CD14-positive monocyte (primary cell): Measurements from ENCODE around the gene CHORDC1. TPM values are rescaled to one million over a fixed set of nuclear protein-coding genes. Genes with fewer than 3 reads are reported as not detected.

Source experiments
- DNase-seq, 3 donors: peaks; one replicate each; pipeline ENCODE4 v3.0.0-alpha.2; 2011 to 2022
- H2AFZ ChIP-seq: 2 replicates; pipeline ENCODE4 v1.6.0; 2012; ENCODE audit warnings: mild to moderate bottlenecking, low read depth, low read length, inconsistent platforms; ENCODE audit not compliant: insufficient read depth, poor library complexity, severe bottlenecking
- H3K27ac ChIP-seq, 2 donors: 1 replicate in 1 of 2; 2 replicates in 1 of 2; pipeline ENCODE4 v1.5.1; 2012 to 2013; ENCODE audit warnings: low read length in 2 of 2, control low read depth in 1 of 2, inconsistent platforms in 1 of 2, low read depth in 1 of 2, mild to moderate bottlenecking in 1 of 2
- H3K27me3 ChIP-seq, 2 donors: one replicate each; pipeline versions ENCODE4 v1.6.0 to v1.6.1; 2011 to 2013; ENCODE audit warnings: low read length in 2 of 2; ENCODE audit not compliant: control insufficient read depth in 2 of 2, insufficient read depth in 2 of 2
- H3K36me3 ChIP-seq, 2 donors: replicated peaks in 1 of 2; 1 replicate in 1 of 2; 2 replicates in 1 of 2; pipeline versions ENCODE4 v1.5.1 to v1.6.1; 2012 to 2013; ENCODE audit warnings: low read length in 2 of 2, control low read depth in 1 of 2, inconsistent platforms in 1 of 2, mild to moderate bottlenecking in 1 of 2; ENCODE audit not compliant: insufficient read depth in 2 of 2, control insufficient read depth in 1 of 2
- H3K4me1 ChIP-seq, 2 donors: 1 replicate in 1 of 2; 2 replicates in 1 of 2; pipeline versions ENCODE4 v1.5.1 to v1.6.1; 2012 to 2013; ENCODE audit warnings: low read length in 2 of 2, control low read depth in 1 of 2, inconsistent platforms in 1 of 2, mild to moderate bottlenecking in 1 of 2, moderate library complexity in 1 of 2; ENCODE audit not compliant: insufficient read depth in 2 of 2, control insufficient read depth in 1 of 2
- H3K4me2 ChIP-seq: replicated peaks from 2 replicates; pipeline ENCODE3; 2012; ENCODE audit warnings: low read length, moderate library complexity, mild to moderate bottlenecking; ENCODE audit not compliant: poor library complexity, severe bottlenecking; ENCODE audit errors: extremely low read depth
- H3K4me3 ChIP-seq, 3 experiments: fragments of 200-600 bp in 1 of 3; sonication (generic) in 1 of 3; replicated peaks in 1 of 3; 1 replicate in 2 of 3; 2 replicates in 1 of 3; pipeline ENCODE4 v1.5.1; 2011 to 2013; ENCODE audit warnings: low read length in 3 of 3, mild to moderate bottlenecking in 3 of 3, control low read depth in 2 of 3, low read depth in 2 of 3, inconsistent platforms in 1 of 3, moderate library complexity in 1 of 3
- H3K79me2 ChIP-seq: 2 replicates; pipeline ENCODE4 v1.6.0; 2012; ENCODE audit warnings: mild to moderate bottlenecking, control low read depth, inconsistent platforms, low read length, moderate library complexity; ENCODE audit not compliant: insufficient read depth
- H3K9ac ChIP-seq: 2 replicates; pipeline ENCODE4 v1.6.0; 2017; ENCODE audit warnings: low read length, mild to moderate bottlenecking; ENCODE audit not compliant: insufficient read depth, poor library complexity, severe bottlenecking
- H3K9me3 ChIP-seq, 2 donors: replicated peaks in 1 of 2; 1 replicate in 1 of 2; 2 replicates in 1 of 2; pipeline versions ENCODE4 v1.5.1 to v1.6.1; 2012 to 2013; ENCODE audit warnings: low read length in 2 of 2, control low read depth in 1 of 2; ENCODE audit not compliant: control insufficient read depth in 1 of 2, insufficient read depth in 1 of 2
- H4K20me1 ChIP-seq: 2 replicates; pipeline ENCODE4 v1.6.0; 2012; ENCODE audit warnings: mild to moderate bottlenecking, low read length, control low read depth, moderate library complexity; ENCODE audit not compliant: insufficient read depth
- H3K27ac Mint-ChIP-seq, 7 donors: one replicate each; pipeline ENCODE4 v1.8.0; 2020; ENCODE audit warnings: mild to moderate bottlenecking in 7 of 7, mixed read lengths in 7 of 7, moderate library complexity in 6 of 7, inconsistent platforms in 2 of 7
- H3K27me3 Mint-ChIP-seq, 3 donors: one replicate each; pipeline ENCODE4 v1.8.0; 2021 to 2022; ENCODE audit warnings: low read depth in 3 of 3, mild to moderate bottlenecking in 3 of 3, mixed read lengths in 3 of 3, moderate library complexity in 3 of 3, inconsistent platforms in 1 of 3
- H3K36me3 Mint-ChIP-seq, 2 donors: one replicate each; pipeline ENCODE4 v1.8.0; 2020; ENCODE audit warnings: mixed read lengths in 2 of 2, inconsistent platforms in 1 of 2, mild to moderate bottlenecking in 1 of 2
- H3K4me1 Mint-ChIP-seq: one replicate; pipeline ENCODE4 v1.8.0; 2020; ENCODE audit warnings: mild to moderate bottlenecking, mixed read lengths
- H3K4me3 Mint-ChIP-seq, 2 donors: one replicate each; pipeline ENCODE4 v1.8.0; 2020; ENCODE audit warnings: mild to moderate bottlenecking in 2 of 2, mixed read lengths in 2 of 2, moderate library complexity in 1 of 2
- H3K9me3 Mint-ChIP-seq, 7 donors: one replicate each; pipeline ENCODE4 v1.8.0; 2020 to 2022; ENCODE audit warnings: mixed read lengths in 7 of 7, mild to moderate bottlenecking in 6 of 7, moderate library complexity in 6 of 7, inconsistent platforms in 2 of 7
- WGBS: methylation state at CpG from one replicate; pipeline ENCODE4 v1.1.5; 2013; ENCODE audit warnings: missing lambda C conversion rate; ENCODE audit not compliant: insufficient coverage; 5-methylcytosine and 5-hydroxymethylcytosine counted together
- intact Hi-C, 2 donors: fragments of 100-400 bp; cut with micrococcal nuclease; formaldehyde crosslinking; loops; one replicate each; pipeline versions ENCODE4 v1.15.0 to v1.15.1; 2023
- polyA plus RNA-seq, 3 donors: library from polyadenylated mRNA; depleted of rRNA in 1 of 3; unstranded in 2 of 3; stranded (reverse) in 1 of 3; fragments of 300-500 nt in 2 of 3; fragments of >200 nt in 1 of 3; fragmentation: Illumina TruSeq in 2 of 3; gene quantifications; 1 replicate in 2 of 3; 2 replicates in 1 of 3; pipeline ENCODE4 v1.2.3, GENCODE V29; 2012 to 2021
- TF ChIP-seq, protein P1 (sequence below): fragments of 200-600 bp; IDR thresholded peaks from one replicate; pipeline ENCODE4 v1.8.0; 2022; ENCODE audit warnings: antibody characterized with exemption, mild to moderate bottlenecking

Gene CHORDC1
- polyA plus RNA-seq, 3 donors: 4.2 to 15.4 (median 8.4) TPM

DNA sequence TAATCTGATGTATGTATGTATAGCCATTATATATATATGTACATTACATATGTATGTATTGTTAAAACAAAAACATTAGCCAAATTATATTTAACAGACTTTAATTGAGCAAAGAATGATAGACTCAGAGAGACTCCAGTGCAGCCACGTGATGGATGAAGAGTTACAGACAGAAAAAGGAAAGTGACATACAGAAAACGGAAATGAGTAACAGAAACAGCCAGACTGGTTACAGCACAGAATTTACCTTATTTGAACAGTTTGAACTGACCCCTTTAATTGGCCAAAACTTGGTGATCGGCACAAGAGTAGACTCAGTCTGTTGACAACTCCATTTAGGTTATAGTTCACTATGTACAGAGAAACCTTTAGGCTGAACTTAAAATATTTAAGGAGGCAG is 35.0 kb downstream of the CHORDC1 start:
- H3K27me3 ChIP-seq: no peaks in the 10 kb centered on the region
- H3K4me3 ChIP-seq: no peak overlapping the region
- Mint-ChIP-seq H3K9me3 (peaks cover 0 to 2% (median 0%) of the 10 kb centered on the region in 7 donors), H3K27me3 (no peaks in the 10 kb centered on the region), H3K36me3 (no peaks in the 10 kb centered on the region), H3K27ac (no peak overlapping the region), H3K4me3 (no peak overlapping the region), H3K4me1 (no peaks in the 10 kb centered on the region)
- 100% methylated on average over 2 of the region's 3 CpGs for WGBS
- no peak overlapping the region for H3K27ac ChIP-seq
- no peaks in the 10 kb centered on the region for H3K79me2 ChIP-seq
- H3K36me3 ChIP-seq: peaks cover 0 to 7% of the 10 kb centered on the region in 2 donors
- H3K9me3 ChIP-seq: no peaks in the 10 kb centered on the region
- no peak for DNase-seq
- intact Hi-C loops: no loop called here
- H4K20me1 ChIP-seq: no peaks in the 10 kb centered on the region
- TF ChIP-seq, protein P1, sequence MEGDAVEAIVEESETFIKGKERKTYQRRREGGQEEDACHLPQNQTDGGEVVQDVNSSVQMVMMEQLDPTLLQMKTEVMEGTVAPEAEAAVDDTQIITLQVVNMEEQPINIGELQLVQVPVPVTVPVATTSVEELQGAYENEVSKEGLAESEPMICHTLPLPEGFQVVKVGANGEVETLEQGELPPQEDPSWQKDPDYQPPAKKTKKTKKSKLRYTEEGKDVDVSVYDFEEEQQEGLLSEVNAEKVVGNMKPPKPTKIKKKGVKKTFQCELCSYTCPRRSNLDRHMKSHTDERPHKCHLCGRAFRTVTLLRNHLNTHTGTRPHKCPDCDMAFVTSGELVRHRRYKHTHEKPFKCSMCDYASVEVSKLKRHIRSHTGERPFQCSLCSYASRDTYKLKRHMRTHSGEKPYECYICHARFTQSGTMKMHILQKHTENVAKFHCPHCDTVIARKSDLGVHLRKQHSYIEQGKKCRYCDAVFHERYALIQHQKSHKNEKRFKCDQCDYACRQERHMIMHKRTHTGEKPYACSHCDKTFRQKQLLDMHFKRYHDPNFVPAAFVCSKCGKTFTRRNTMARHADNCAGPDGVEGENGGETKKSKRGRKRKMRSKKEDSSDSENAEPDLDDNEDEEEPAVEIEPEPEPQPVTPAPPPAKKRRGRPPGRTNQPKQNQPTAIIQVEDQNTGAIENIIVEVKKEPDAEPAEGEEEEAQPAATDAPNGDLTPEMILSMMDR: no peak
- H3K4me1 ChIP-seq: no peaks in the 10 kb centered on the region
- H2AFZ ChIP-seq: no peak overlapping the region
- H3K9ac ChIP-seq: no peak overlapping the region
- H3K4me2 ChIP-seq: no peak overlapping the region

DNA sequence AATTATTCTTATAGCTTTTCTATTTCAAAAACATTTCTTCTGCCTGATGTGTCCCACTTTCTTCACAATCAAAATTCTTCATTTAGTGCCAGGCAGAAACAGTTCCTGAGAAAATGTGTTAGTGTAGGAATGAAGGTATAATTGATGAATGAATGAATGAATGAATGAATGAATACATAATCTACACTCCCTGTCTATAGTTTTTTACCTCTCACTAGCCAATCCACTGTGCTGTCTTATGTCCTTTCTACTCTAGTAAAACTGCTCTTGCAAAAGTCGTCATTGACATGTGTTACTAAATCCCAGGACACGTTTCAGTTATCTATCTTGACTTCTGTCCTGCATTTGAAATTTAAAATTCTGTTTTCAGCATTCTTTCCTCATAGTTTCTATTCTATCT is 42.9 kb downstream of the CHORDC1 start:
- no peaks in the 10 kb centered on the region for H3K4me1 ChIP-seq
- intact Hi-C loops: no loop called here
- H3K9me3 ChIP-seq: no peaks in the 10 kb centered on the region
- no peaks in the 10 kb centered on the region for H4K20me1 ChIP-seq
- no peak overlapping the region for H3K9ac ChIP-seq
- H3K4me3 ChIP-seq: no peak overlapping the region
- no peak for DNase-seq
- no peaks in the 10 kb centered on the region for H3K27me3 ChIP-seq
- H3K4me2 ChIP-seq: no peak overlapping the region
- TF ChIP-seq, protein P1: no peak
- Mint-ChIP-seq H3K27ac (no peak overlapping the region), H3K36me3 (no peaks in the 10 kb centered on the region), H3K4me3 (no peak overlapping the region), H3K27me3 (peaks cover 0 to 2% (median 0%) of the 10 kb centered on the region in 3 donors), H3K9me3 (peaks cover 0 to 3% (median 0%) of the 10 kb centered on the region in 7 donors), H3K4me1 (no peaks in the 10 kb centered on the region)
- H3K36me3 ChIP-seq: no peaks in the 10 kb centered on the region
- H2AFZ ChIP-seq: no peak overlapping the region
- no peak overlapping the region for H3K27ac ChIP-seq
- WGBS: 75% methylated on average over 1 of the region's 2 CpGs
- no peaks in the 10 kb centered on the region for H3K79me2 ChIP-seq
